Measurements from ENCODE around the gene VAC14.

DNA sequence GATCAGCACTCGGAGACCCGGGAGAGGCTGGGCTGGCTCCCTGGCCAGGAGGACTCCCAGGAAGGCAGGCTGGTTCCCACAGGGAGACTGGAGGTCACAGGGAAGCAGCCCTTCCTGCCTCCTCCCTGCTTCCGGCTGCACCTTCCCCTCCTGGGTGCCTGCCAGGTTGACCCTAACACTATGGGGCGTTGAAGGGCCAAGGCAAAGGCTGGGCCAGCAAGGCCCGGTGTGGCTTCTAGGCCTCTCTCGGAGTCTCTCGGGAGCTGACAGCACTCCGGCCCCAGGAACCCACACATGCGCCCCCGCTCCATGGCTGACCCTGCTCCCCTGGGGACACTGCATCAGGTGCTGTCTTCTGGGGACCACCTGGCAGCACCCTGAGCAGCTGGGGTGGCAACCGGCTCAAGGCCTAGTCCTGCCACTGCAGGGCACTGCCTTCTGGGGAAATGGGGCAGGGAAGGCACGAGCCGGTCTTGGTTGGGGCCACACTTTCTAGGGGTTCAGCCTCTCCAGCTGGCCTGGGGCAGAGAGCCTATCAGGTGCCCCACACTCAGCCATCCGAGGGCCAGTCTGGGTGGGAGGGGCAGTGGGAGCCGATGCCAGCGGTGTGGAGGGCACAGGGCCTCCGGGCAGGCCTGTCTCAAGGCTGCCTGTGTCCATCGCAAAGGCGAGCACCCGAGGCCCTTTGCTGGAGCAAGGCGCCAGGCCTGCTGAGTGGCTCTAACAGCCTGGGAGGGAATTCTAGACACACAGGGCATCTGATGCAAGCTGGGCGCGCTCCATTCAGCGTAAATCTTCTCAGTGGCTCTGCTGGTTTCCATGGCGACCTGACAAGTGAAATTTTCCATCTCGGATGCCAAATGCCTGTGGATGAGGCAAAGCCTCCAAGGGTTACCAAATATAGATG lies 109.5 kb downstream of the VAC14 start:
- TF ChIP-seq ZNF23 (tag by site-specific recombination; IDR thresholded peaks at IDR 0.05; ENCODE audit: borderline replicate concordance): no peak
- TF ChIP-seq, protein P1, sequence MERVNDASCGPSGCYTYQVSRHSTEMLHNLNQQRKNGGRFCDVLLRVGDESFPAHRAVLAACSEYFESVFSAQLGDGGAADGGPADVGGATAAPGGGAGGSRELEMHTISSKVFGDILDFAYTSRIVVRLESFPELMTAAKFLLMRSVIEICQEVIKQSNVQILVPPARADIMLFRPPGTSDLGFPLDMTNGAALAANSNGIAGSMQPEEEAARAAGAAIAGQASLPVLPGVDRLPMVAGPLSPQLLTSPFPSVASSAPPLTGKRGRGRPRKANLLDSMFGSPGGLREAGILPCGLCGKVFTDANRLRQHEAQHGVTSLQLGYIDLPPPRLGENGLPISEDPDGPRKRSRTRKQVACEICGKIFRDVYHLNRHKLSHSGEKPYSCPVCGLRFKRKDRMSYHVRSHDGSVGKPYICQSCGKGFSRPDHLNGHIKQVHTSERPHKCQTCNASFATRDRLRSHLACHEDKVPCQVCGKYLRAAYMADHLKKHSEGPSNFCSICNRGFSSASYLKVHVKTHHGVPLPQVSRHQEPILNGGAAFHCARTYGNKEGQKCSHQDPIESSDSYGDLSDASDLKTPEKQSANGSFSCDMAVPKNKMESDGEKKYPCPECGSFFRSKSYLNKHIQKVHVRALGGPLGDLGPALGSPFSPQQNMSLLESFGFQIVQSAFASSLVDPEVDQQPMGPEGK (tag by site-specific recombination; IDR thresholded peaks at IDR 0.05): no peak
- TF ChIP-seq, protein P2, sequence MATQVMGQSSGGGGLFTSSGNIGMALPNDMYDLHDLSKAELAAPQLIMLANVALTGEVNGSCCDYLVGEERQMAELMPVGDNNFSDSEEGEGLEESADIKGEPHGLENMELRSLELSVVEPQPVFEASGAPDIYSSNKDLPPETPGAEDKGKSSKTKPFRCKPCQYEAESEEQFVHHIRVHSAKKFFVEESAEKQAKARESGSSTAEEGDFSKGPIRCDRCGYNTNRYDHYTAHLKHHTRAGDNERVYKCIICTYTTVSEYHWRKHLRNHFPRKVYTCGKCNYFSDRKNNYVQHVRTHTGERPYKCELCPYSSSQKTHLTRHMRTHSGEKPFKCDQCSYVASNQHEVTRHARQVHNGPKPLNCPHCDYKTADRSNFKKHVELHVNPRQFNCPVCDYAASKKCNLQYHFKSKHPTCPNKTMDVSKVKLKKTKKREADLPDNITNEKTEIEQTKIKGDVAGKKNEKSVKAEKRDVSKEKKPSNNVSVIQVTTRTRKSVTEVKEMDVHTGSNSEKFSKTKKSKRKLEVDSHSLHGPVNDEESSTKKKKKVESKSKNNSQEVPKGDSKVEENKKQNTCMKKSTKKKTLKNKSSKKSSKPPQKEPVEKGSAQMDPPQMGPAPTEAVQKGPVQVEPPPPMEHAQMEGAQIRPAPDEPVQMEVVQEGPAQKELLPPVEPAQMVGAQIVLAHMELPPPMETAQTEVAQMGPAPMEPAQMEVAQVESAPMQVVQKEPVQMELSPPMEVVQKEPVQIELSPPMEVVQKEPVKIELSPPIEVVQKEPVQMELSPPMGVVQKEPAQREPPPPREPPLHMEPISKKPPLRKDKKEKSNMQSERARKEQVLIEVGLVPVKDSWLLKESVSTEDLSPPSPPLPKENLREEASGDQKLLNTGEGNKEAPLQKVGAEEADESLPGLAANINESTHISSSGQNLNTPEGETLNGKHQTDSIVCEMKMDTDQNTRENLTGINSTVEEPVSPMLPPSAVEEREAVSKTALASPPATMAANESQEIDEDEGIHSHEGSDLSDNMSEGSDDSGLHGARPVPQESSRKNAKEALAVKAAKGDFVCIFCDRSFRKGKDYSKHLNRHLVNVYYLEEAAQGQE (tag by site-specific recombination; IDR thresholded peaks at IDR 0.05): no peak
- TF ChIP-seq ZNF132 (tag by site-specific recombination; IDR thresholded peaks at IDR 0.05; ENCODE audit: borderline replicate concordance): no peak
- TF ChIP-seq, protein P3, sequence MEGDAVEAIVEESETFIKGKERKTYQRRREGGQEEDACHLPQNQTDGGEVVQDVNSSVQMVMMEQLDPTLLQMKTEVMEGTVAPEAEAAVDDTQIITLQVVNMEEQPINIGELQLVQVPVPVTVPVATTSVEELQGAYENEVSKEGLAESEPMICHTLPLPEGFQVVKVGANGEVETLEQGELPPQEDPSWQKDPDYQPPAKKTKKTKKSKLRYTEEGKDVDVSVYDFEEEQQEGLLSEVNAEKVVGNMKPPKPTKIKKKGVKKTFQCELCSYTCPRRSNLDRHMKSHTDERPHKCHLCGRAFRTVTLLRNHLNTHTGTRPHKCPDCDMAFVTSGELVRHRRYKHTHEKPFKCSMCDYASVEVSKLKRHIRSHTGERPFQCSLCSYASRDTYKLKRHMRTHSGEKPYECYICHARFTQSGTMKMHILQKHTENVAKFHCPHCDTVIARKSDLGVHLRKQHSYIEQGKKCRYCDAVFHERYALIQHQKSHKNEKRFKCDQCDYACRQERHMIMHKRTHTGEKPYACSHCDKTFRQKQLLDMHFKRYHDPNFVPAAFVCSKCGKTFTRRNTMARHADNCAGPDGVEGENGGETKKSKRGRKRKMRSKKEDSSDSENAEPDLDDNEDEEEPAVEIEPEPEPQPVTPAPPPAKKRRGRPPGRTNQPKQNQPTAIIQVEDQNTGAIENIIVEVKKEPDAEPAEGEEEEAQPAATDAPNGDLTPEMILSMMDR (tag by site-specific recombination; IDR thresholded peaks at IDR 0.05): no peak
- TF ChIP-seq ZNF174 (tag by site-specific recombination; IDR thresholded peaks at IDR 0.05): no peak
- TF ChIP-seq ZNF274 (IDR thresholded peaks at IDR 0.05; ENCODE audit: low read length): no peak
- TF ChIP-seq ZNF274 (tag by site-specific recombination; IDR thresholded peaks at IDR 0.05; ENCODE audit: borderline replicate concordance): no peak
- TF ChIP-seq SP3 (tag by site-specific recombination; IDR thresholded peaks at IDR 0.05): no peak
- TF ChIP-seq ZNF596 (tag by site-specific recombination; IDR thresholded peaks at IDR 0.05): no peak
- TF ChIP-seq ZNF341 (tag by site-specific recombination; IDR thresholded peaks at IDR 0.05; ENCODE audit: low read depth): no peak
- no peak for TF ChIP-seq KLF10 (tag by site-specific recombination; IDR thresholded peaks at IDR 0.05)

Data from HEK293 (cell line).